ENCODE results near the gene SLCO2B1.

DNA sequence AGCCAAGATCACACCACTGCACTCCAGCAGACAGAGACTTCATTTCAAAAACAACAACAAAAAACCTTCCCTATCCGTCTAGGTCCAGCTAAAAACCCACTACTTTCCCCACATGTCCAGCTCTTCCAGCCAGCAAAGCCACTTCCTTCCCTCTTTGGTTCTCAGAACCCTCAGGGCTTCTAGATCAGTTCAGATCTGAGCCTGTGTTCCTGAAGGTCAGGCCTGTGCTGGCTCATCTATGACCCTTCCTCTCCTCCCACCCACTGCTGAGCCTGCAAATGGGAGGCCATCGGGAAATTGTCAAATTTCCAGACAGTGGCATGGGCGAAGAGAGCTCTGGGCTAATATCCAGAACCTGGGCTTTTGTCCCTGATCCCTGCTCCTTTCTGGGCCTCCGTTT, 37.8 kb downstream of the SLCO2B1 start:
- TF ChIP-seq, protein P1, sequence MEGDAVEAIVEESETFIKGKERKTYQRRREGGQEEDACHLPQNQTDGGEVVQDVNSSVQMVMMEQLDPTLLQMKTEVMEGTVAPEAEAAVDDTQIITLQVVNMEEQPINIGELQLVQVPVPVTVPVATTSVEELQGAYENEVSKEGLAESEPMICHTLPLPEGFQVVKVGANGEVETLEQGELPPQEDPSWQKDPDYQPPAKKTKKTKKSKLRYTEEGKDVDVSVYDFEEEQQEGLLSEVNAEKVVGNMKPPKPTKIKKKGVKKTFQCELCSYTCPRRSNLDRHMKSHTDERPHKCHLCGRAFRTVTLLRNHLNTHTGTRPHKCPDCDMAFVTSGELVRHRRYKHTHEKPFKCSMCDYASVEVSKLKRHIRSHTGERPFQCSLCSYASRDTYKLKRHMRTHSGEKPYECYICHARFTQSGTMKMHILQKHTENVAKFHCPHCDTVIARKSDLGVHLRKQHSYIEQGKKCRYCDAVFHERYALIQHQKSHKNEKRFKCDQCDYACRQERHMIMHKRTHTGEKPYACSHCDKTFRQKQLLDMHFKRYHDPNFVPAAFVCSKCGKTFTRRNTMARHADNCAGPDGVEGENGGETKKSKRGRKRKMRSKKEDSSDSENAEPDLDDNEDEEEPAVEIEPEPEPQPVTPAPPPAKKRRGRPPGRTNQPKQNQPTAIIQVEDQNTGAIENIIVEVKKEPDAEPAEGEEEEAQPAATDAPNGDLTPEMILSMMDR (conservative IDR thresholded peaks at IDR 0.05), result no peak
- TF ChIP-seq ZFX (IDR thresholded peaks at IDR 0.05), result no peak

Measured in C4-2B (cell line).